Activated CD8-positive, alpha-beta memory T cell treated with anti-CD3 and anti-CD28 coated beads, Interleukin-2, amount 50 U/mL, for 4 hours (primary cell): Measurements from ENCODE around the gene CYTH4.
"Not testable (repeated sequence)": the region's sequence is repeated elsewhere in the genome, so short reads cannot be mapped to it uniquely, and the experiment has no call there.

Experiments
- DNase-seq: peaks from one replicate; pipeline ENCODE4 v3.0.0-alpha.2; 2020

The CYTH4 gene

DNA sequence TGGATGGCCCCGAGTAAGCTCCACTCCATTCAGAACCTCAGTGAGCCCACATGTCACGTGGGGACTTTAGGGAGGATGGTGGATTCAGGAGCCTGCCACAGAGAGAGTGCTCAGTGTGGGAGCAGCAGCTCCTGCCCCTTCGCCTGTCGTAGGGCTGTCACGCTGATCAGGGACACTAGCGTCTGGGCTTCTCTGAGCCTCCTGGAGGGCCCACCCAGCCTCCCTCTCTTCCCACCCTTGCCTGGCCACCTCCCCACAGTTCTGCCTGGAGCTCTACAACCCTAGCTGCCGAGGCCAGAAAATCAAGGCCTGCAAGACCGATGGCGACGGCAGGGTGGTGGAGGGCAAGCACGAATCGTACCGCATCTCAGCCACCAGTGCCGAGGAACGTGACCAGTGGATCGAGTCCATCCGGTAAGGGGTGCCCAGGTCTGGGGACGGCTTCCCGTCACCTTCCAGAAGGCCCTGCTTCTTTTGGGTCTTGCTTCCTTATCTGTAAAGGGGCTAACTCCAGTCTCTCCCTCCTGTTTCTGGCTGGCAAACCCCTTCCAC, 29.5 kb downstream of the CYTH4 start:
- no peak for DNase-seq

DNA sequence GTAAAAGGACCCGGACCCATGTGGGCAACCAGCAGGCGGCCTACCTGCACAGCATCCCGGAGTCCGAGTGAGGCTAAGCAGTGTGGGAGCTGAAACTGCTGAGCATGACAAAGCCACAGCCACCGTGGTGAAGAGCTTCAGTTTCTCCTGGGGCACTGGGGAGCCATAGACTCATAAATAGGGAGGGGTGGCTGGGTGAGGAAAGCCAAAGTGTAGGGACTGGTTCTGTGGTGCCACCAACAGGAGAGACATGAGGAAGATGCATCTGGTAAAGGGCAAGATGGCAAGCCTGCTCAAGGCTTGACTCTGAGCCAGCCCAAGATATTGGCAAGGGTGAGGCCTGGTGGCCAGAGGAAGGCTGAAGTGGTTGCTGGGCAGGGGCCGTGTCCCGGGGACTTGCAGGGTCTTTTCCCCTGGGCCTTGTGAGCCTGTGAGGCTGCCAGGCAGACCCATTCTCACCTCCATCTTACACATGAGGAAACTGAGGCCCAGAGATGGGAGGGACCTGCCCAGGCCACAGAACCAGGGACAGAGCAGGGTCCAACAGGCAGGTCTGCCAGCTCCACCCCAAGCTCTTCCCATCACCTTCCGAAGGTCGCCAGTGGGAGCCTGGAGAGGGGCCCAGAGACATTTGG, 30.4 kb downstream of the CYTH4 start:
- no peak for DNase-seq

DNA sequence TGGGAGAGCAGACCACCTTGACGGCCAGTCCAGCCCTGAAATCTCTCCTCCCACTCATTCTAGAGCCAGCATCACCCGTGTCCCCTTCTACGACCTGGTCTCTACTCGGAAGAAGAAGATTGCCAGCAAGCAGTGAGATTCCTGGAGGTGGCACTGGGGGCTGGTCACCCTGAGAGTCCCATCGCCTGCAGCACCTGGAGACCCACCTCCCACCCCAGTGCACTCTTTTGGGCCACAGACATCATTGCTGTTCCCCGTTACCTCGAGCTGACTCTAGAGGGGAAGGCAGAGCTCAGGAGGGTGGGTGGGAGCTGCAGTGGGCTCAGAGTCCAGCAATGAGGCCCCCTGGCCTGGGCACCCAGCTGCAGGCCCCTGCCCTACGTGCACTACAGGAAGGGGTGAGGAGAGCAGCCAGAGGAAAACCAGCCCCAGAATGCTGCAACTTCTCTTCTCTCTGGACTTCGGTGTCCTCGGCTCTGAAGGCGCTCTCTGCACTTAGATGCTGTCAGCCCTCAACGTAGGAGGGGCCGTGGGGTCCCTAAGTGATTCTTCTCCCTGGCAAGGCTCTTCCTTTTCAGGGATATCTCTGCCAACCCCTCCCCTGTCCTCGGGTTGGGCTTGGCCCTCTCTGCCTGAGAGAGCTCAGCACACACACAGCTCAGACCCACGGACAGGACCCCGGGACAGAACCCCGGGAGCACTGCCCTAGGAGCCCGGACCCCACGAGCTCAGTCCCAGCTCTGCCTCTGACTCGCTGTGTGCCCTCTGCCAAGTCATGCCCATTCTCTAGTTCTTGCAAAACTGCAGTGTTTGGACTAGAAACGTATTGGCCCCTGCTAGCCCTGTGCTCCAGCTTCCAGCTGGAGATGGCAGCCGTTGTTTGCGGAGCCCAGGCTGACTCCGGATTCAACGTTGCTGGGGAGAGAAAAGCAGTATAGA, 31.3 kb downstream of the CYTH4 start:
- DNase-seq, result no peak

DNA sequence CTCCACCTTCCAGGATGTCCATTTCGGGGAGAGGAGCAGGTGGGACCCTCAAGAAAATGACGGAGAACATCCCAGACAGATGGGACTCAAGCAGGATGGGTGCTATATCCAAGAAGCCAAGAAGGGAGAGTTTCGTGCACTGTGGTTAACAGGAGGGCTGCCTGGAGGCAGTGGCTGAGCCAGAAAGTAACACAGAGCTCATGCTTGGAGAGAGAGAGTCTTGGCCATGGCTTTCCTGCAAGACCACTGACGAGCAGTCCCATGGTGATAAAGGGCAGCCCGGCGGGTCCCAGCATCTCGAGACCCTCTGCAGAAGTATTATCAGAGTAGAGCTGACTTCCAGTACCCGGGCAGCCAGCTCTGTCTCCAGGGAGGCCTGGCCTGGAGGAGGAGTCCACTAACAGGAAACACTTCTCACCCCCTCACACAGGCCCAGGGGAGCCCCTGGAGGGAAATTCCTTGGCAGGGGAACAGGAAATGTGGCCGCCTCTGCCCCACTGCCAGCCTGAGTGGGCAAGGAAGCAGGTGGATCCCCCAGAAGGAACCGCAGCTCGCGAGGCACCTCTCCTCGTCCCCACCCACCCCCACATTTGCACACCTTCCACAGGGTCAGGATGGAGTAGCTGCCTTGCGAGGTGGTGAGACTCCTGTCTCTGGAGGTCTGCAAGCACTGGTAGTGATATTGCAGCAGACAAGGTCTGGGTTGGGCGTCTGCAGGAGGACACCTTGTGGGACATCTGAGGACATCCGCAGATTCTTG, 32.2 kb downstream of the CYTH4 start:
- DNase-seq, result no peak

DNA sequence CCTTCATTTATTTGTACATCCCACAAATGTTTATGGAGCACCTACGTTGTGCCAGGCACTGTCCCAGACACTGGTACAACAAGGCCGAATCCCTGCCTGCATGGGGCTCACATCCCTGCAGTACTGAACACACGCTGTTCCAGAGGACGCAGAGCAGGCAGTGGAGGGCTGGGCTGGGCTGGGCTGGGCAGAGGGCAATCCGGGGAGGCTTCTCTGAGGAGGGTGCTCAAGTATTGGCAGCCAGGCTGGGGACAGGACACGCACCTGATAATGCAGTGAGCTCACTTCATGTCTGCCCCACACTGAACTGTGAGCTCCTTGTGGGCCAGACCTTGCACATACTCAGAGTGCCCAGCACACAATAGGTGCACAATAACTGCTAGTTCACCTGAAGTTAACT, 34.1 kb downstream of the CYTH4 start:
- DNase-seq, result no peak

DNA sequence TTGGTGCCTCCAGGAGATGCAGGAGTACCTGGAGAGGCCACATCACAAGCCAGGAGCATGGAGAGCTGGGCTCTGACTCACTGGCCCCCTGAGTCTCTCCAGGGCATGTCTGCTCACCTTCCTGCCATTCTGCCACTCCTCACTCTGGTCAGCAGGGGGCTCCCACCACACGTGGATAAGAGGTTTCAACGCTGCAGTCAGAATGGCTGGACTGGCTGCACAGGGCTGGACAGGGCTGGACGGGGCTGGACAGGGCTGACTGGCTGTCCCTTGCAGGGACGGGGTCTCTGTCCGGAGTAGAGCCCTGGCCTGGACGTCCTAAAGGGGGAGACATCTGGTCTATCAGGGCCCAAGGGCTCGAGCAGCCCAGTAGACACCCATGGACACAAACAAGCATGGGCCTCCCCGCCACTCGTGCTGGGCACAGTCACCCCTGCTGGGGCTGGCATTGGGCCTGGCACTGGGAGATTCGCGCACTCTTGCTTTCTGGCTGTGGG, 34.6 kb downstream of the CYTH4 start:
- DNase-seq, result peak; percentile 73

DNA sequence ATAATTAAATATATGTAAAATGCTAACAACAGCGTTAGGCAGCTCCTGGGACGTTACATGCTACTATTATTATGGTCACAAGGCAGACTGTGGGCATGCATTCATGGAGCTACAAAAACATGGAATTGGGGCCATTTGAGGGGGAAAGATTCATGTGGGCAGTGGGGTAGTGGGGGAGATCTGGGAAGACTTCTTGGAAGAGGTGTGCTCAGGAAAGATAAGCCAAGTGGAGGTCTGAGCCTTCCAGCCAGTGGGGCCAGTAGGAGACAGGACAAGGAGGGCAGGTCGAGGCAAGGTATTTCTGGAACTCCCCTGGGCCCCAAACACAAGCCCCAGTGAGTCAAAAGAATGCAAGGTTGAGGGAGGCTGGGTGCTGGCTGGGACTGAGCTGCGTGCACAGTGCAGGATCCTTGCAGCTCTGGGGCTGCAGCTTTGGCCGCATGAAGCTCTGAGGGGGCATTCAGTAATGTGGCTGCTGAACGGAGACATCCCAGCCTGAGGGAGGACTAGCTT, 35.4 kb downstream of the CYTH4 start:
- DNase-seq, result no peak

DNA sequence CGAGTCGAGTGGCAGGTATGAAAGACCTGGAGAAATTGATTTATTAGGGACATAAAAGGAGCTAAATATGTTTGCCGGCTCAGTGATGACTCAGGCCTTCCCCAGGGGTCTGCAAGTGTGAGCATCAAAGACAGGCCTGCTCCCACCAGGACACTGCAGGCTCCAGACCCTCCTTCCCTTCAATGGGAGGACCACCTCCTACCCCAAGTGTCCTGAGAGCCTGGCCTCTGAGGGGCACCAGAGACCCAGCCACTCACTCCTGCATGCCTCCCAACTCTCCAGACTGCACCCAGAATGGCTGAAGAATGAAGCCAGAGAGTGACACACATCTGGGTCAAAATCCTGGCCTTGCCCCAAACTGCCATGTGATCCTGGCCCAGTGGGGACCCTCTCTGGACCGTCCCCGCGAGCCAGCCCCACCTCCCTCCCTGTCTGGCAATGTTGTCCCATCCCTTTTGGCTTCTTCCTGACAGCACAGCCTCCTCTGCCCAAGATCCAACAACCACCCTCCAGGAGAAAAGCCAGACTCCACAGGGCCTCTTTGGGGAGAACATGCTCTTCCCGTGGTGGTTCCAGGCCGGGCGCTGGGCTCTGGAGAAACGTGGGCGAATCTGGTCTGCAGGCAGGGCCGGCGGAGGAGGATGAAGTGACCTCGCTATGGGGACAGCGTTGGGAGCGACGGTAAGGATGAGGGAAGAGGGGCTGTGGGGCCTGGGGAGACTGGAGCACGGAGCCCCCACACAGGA, 36.2 kb downstream of the CYTH4 start:
- DNase-seq, result no peak

DNA sequence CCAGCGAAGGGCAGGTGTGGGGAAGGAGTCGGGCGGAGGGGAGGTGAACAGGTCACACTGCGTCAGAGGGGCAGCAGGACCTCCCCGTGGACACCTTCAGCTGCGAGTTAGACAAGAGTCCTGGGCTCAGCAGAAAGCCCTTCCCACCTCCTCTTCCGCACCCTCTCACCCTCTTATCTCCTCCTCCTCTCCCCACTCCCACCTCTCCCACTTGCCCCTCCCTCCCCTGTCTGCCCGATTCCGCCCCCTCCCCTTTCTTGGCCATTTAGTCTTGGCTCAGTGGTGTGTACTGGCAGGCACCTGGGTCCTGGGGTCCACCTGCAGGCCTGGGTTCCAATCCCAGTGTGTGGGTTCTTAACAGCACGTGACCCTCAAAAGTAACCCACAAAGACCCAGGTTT, 37.2 kb downstream of the CYTH4 start:
- no peak for DNase-seq

DNA sequence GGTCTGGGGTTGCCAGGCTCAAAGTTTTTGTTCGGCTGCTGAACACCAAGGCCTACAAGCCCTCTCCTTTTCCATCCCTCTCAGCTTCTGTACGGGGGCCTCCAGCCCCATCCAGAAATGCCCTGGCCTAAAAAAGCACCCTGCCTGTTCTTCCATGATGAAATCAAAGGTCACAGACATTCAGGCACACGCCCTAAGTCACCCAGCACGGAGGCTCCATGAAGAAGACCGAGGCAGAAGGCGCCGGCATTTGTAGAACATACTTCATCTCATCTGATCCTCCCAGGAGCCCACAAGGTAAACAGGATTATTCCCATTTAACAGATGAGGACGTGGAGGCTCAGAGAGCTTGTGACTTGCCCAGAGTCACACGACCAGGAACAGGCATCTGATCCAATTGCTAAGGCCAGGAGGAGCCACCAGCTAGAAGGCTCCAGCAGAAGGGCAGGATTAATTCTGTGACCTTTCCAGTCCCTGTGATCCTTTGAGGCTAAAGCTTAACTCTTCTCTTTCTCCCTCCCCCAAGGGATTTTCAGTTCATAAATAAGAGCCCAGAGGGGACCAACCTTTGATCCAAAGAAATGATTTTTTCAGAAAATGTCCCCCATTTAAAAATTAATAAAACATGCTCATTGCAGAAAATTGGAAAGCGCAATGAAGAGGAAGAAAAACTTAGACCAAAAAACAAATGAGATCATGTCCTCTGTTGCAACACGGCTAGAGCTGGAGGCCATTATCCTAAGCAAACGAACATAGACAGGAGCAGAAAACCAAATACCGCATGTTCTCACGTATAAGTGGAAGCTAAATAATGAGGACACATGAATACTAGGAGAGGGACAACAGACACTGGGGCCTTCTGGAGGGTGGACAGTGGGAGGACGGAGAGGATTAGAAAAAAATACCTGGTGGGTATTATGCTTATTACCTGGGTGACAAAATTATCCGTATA, 38.7 kb downstream of the CYTH4 start:
- DNase-seq, result no peak

DNA sequence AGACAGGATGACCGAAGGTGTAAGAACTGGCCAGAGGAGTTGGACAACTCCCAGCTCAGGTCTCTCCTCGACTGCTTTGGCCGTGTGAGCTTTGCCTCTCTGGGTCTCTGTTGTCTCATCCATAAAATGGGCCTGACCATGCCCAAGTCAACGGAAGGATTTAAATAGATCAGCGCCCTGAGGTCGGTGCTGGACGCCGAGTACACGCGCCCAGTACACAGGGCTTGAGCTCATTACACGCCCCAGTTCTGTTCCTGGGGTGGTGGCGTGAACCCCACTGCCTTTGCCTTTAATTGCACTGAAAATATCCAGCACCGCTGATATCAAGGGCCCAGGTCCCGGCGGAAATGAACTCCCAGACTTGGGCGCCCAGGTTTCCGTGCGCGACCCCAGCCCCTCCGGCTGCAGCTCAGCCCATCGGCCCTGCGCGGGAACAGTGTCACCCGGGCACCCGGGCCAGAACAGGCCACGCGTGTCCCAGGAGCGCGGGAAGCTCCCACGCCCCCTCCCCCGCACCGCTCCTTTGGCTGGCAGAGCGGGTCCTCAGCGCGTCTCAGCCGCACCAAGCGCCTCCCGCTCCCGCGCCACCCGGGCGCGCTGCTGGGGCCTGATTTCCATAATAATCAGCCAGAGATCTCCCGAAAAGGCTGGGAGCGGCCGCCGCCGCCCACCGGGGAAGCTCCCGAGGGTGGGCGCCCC, 42.2 kb downstream of the CYTH4 start:
- DNase-seq, result no peak

DNA sequence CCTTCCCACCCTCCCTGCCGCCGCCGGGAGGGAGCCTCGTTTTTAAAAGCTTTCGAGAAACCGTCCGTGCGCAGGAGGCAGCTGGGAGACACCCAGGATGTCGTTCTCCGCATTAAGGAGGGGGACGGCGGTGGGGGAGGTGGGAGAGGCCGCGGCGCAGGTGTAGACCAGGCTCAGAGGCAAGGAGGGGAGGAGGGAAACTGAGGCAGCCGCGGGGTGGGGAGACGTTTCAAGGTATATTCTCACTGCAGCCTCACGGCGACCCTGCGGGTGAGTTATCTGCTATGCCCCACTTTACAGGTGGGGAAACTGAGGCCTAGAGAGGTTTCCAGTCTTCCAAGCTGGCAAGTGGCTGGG, 42.7 kb downstream of the CYTH4 start:
- DNase-seq, result no peak

DNA sequence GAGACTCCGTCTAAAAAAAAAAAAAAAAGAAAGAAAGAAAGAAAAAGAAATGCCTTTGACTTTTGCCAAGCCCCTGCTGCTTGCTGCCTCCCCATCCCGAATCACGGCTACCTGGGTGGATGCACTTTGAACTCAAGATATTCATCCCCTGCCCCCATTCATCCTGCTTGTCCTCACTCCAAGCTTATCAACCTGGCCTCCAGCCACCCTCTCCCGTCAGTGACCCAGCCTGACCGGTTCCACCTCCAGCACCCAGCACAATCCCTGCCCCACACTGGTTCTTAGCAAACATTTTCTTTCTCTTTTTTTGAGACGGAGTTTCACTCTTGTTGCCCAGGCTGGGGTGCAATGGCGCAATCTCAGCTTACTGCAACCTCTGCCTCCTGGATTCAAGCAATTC, 44.4 kb downstream of the CYTH4 start:
- DNase-seq, result no peak

DNA sequence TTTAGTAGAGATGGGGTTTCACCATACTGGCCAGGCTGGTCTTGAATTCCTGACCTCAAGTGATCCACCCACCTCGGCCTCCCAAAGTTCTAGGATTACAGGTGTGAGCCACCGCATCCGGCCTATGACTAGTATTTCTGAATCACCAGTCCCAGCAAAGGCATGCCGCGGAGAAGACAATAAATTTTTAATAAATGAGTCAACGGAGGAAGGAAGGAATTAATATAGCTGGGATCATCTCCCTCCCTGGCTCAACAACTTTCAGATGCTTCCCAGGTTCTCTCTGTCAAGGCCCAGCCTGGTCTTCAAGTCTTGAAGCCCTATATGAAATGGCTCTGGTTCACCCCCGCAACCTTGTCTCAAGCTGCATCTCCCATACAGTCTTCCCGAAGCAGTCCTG, 45.7 kb downstream of the CYTH4 start:
- DNase-seq, result no peak

DNA sequence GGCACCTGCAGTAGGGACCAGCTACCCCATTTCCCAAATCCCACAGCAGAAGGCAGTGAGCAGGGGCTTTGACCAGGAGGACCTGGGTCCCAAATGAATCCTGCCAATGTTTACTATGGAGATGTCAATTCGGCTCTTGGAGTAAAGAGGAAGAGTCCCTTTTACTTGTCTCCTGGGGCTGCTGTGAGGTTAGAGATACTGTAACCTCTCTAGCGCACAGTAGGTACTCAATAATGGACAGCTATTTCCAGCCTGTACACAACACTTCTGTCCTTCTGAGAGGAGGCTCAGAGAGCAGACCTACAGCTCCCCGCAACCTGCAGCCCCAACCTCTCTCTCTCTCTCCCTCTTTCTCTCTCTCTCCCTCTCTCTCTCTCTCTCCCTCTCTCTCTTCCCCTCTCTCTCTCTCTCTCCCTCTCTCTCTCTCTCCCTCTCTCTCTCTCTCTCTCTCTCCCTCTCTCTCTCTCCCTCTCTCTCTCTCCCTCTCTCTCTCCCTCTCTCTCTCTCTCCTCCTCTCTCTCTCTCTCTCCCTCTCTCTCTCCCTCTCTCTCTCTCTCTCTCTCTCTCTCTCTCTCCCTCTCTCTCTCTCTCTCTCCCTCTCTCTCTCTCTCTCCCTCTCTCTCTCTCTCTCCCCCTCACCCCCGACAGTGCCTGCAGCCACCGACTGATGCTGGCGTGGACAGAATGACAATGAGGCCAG, 46.4 kb downstream of the CYTH4 start:
- not testable (repeated sequence) for DNase-seq

DNA sequence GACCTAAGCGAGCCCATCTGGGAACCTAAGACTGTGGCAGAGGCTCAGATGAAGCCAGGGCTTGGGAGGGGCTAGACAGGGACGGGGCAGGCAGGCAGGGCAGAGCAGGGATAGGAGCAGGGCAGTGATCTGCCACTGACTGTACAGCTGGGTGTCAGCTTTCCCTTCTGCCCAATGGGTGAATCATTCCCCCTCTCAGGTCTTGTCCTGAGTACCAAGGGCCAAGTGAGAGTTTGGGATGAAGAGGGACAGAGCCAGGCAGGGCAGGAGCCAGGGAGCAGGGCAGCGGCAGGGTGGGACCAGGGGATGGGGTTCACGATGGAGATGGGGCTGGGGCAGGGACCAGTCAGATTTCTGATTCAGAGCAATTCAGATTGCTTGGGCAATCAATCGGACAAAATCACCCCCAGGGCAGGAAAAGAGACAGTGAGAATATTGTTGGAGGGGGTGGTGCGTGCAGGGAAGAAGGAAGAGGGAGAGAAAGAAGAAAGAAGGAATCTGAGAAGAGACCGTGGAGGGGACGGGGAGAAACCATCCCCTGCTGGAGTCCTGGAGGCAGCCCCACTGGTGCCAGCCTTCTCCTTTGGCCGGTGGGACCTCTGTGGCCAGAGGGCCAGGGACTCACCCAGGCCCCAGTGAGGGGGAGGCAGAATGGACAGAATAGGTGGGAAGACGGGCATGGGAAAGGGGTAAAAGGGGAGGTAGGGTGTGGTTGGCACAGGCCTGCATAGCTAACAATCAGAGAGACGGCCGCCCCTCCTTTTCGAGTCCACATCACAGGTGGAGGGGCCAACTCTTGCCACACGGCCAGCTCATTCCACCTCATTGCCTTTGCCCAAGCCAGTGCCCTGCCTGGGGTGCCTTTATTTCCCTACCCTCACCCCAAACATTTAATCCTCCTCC, 47.2 kb downstream of the CYTH4 start:
- DNase-seq, result no peak

DNA sequence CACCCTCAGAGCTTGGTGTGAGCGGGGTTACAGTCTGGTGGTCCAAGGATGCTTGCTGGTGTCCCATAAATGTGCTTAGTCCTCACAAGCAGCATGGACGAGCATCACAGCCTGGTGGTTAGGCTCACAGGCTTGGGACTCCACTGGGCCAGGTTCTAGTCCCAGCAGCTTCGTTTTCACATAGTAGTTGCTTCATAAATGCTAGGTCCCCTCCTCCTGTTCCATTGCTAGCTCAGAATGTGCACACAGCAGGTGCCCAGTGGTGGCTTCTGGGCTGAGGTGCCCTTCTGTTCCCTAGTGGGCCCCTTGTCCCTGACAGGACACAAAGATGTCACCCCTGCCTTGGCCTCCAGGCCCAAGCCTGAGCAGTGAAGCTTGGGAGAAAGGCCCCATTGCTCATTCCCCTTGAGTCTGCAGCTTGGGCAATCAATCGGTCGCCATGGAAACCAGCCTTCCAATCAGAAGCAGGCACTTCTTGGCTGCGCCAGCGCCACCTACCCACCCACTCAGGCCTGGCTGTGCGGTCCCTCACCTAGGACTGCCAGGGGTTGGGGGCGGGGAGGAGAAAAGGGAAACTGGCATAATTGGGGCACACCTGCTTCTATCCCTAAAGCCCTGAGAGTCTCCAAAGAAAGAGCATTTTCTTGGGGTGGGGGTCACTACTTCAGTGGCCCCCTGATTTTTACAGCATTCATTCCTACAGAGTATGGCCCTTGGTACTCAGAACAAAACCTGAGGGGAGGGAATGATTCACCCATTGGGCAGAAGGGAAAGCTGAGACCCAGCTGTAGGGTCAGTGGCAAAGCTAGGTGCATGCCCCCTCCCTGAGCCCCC, 48.1 kb downstream of the CYTH4 start:
- no peak for DNase-seq

DNA sequence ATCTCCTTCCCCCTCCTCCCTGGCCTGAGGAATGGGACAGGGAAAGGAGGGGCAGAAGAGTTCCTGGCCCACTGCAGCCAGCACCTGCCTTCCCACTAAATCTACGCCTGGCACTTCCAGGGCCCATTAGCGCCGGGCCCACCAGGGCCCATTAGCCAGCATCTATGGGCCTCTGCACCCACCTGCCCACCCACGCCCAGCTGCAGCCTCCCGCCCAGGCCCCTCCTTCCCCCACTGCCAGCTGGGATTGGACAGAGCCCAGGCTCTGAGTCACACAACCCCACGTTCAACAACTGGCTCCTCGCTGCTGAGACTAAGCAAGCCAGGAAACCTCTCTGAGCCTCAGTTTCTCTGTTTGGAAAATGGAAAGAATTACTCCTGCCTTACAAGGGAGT, 48.7 kb downstream of the CYTH4 start:
- DNase-seq, result no peak
